Heart right ventricle (tissue), 16 donors: ENCODE data around the gene TMIGD2. TPM values are rescaled to one million over a fixed set of nuclear protein-coding genes. Genes with fewer than 3 reads are reported as not detected.
"Not testable (repeated sequence)": the region's sequence is repeated elsewhere in the genome, so short reads cannot be mapped to it uniquely, and the experiment has no call there.

ENCODE experiments used
- ATAC-seq, 8 donors: fragments of 200-7000 bp; cut with Tn5 transposase; one replicate each; pipeline ENCODE4 v1.9.1; 2020; ENCODE audit warnings: mild to moderate bottlenecking in 8 of 8, moderate library complexity in 8 of 8, moderate number of reproducible peaks in 1 of 8
- DNase-seq, 2 donors: peaks; one replicate each; pipeline ENCODE4 v3.0.0-alpha.2; 2020
- H3K27ac ChIP-seq, 10 donors: fragments of 200-600 bp; sonication (generic) in 2 of 10; one replicate each; pipeline versions ENCODE4 v1.5.0 to v1.8.0; 2020 to 2022; ENCODE audit warnings: mild to moderate bottlenecking in 3 of 10
- H3K27me3 ChIP-seq, 7 donors: fragments of 200-600 bp; one replicate each; pipeline ENCODE4 v1.8.0; 2021 to 2022; ENCODE audit warnings: mild to moderate bottlenecking in 2 of 7
- H3K36me3 ChIP-seq, 9 donors: fragments of 200-600 bp; sonication (generic) in 1 of 9; one replicate each; pipeline versions ENCODE4 v1.5.0 to v1.8.0; 2020 to 2022; ENCODE audit warnings: mild to moderate bottlenecking in 2 of 9
- H3K4me1 ChIP-seq, 9 donors: fragments of 200-600 bp; sonication (generic) in 1 of 9; one replicate each; pipeline versions ENCODE4 v1.5.0 to v1.8.0; 2020 to 2022; ENCODE audit warnings: mild to moderate bottlenecking in 4 of 9
- H3K4me3 ChIP-seq, 10 donors: fragments of 200-600 bp; sonication (generic) in 2 of 10; one replicate each; pipeline versions ENCODE4 v1.5.0 to v1.8.0; 2020 to 2022; ENCODE audit warnings: mild to moderate bottlenecking in 7 of 10, moderate library complexity in 2 of 10
- H3K9me3 ChIP-seq, 11 donors: fragments of 200-600 bp in 10 of 11; sonication (generic) in 2 of 11; one replicate each; pipeline versions ENCODE4 v1.5.0 to v1.8.0; 2013 to 2022; ENCODE audit warnings: mild to moderate bottlenecking in 2 of 11, control low read depth in 1 of 11, moderate library complexity in 1 of 11
- CTCF ChIP-seq, 9 donors: fragments of 200-600 bp; sonication (generic) in 2 of 9; IDR thresholded peaks; one replicate each; pipeline versions ENCODE4 v1.5.0 to v1.8.0; 2021 to 2022; ENCODE audit warnings: antibody characterized with exemption in 9 of 9, mild to moderate bottlenecking in 5 of 9, moderate library complexity in 1 of 9
- WGBS, 2 donors: extraction: QIAGEN DNeasy Blood & Tissue Kit; methylation state at CpG; one replicate each; pipeline ENCODE4 v1.1.7; 2013; ENCODE audit warnings: inconsistent platforms in 1 of 2; 5-methylcytosine and 5-hydroxymethylcytosine counted together
- intact Hi-C, 10 donors: fragments of 100-400 bp; cut with DNase I; formaldehyde crosslinking; loops; one replicate each; pipeline versions ENCODE4 v1.11.1 to v1.14.2; 2022
- long read RNA-seq, 3 donors: library from polyadenylated mRNA; unstranded; transcript quantifications; one replicate each; pipeline ENCODE4 v2.0.0, GENCODE V29; 2020 to 2021
- polyA plus RNA-seq, 2 donors: library from polyadenylated mRNA; stranded (reverse); fragments of 200-250 nt; gene quantifications; one replicate each; pipeline ENCODE4 v1.2.3, GENCODE V29; 2013
- total RNA-seq, 10 donors: library from RNA; stranded (reverse); fragmentation: NEBNext Ultra II Directional in 3 of 10; extraction: Animal tissue kit (Norgen Biotek cat#: 25700) in 3 of 10; gene quantifications; one replicate each; pipeline versions ENCODE4 v1.2.1 to v1.2.4, GENCODE V29; 2021 to 2023
- donor health status: Arrhythmogenic right ventricular cardiomyopathy.
- donor health status: ischemic (EF 13 %, LVEDD 7.1; RV severe dilation, severe dysfunction).
- donor health status: healthy with polysubstance abuse.
- donor health status: DM: no; HTN: yes; CAD: no.
- donor health status: DM: no; HTN: no; CAD: no.
- donor health status: ischemic (EF 25% LVEDD 6.9; RV normal size, moderate dysfunction).
- donor health status: ischemic (EF 25% LVEDD 5.7; RV mildly dilated, moderate dysfunction).
- donor health status: healthy.
- donor health status: DM: yes; HTN: yes; CAD: no.
- donor health status: Ischemic cardiomyopathy.
- donor health status: ischemic (EF 35%, LVEDD 5.7; RV mildly dilated, moderate dysfunction).
- donor health status: nonischemic (EF 11% LVEDD 7.7; RV severe dilation, severe dysfunction).
- donor health status: DM: yes; HTN: yes; CAD: no.
- donor health status: PGD.
- donor health status: ischemic (EF 29% LVEDD 5.4; RV normal size, mild dysfunction).
- donor health status: nonischemic (EF 23%, LVEDD 6.1; RV moderate dilation, normal function).

TMIGD2 gene, protein sequence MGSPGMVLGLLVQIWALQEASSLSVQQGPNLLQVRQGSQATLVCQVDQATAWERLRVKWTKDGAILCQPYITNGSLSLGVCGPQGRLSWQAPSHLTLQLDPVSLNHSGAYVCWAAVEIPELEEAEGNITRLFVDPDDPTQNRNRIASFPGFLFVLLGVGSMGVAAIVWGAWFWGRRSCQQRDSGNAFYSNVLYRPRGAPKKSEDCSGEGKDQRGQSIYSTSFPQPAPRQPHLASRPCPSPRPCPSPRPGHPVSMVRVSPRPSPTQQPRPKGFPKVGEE
- total RNA-seq (under 1 TPM in 1 of 10 donors, not detected in 9; 0.35 TPM), polyA plus RNA-seq (under 1 TPM in 1 of 2 donors, not detected in 1; 0.07 TPM)
- long read RNA-seq, donor 1: 0 reads
- long read RNA-seq, donor 2: 0 reads
- long read RNA-seq, donor 3: 0 reads

DNA sequence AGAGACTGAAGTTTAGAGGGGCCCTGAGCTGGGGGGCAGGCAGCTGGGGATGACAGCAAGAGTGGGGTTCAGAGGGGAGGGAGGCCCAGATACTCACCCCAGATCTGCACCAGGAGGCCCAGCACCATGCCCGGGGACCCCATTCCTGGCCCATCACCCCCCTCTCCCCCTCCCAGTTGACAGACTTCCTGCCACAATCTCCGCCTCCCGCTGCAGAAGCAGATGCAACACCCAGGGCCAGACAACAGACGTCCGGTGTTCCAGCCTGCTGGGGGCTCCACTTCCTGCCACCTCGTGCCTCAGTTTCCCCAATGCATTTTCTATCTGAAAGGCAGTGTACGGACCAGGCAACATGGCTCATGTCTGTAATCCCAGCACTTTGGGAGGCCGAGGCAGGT, at the start of gene TMIGD2:
Gene TMIGD2 (minus strand): TSS at position 147 of the 398 bp plus-strand sequence. CDS start 4 bp downstream, at position 143.
- Histone ChIP-seq H3K4me1 (peaks cover 0 to 6% (median 0%) of the 10 kb centered on the region in 9 donors), H3K27ac (no peak within 1 kb of the TSS), H3K36me3 (no peaks in the 10 kb centered on the region), H3K9me3 (no peaks in the 10 kb centered on the region), H3K27me3 (peaks cover 0 to 37% (median 23%) of the 10 kb centered on the region in 7 donors), H3K4me3 (no peak within 1 kb of the TSS)
- DNase-seq (no peak), ATAC-seq (no peak)
- WGBS, 2 donors: 50 to 64% methylated on average over 8 of the region's 8 CpGs
- TF ChIP-seq CTCF (IDR thresholded peaks at IDR 0.05): no peak
- intact Hi-C loops: no loop called here

DNA sequence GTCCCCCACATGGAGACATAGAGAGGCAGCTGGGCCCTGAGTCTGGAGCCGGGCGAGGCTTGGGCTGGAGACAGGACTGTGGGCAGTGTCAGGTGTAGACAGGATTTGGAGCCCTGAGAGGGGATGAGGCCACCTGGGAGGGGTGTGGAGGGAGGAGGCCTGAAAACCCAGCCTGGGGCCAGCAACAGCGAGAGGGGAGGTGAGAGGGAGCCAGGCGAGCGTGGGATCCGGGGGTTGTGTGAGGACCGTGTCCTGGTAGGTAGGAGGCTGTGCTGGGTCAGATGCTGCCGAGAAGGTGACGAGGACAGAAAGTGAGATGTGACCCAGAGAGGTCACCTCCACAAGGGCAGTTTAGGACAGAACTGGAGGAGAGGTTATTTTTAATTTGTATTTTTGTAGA, 48.5 kb upstream of the TMIGD2 start:
- Histone ChIP-seq H3K36me3 (peaks cover 0 to 60% (median 3%) of the 10 kb centered on the region in 9 donors), H3K27ac (no peak overlapping the region), H3K9me3 (no peaks in the 10 kb centered on the region), H3K27me3 (no peaks in the 10 kb centered on the region), H3K4me1 (peaks cover 0 to 8% (median 0%) of the 10 kb centered on the region in 9 donors), H3K4me3 (no peak overlapping the region)
- intact Hi-C loops: loop anchor here in 8 of 10 donors (5.0 to 10.0 kb wide), 3 partner anchors 76 to 88 kb away; partner anchors contain the start of gene SHD (in 1 of the 8)
- 93 to 94% methylated on average over 9 of the region's 9 CpGs for WGBS, 2 donors
- no peak for TF ChIP-seq CTCF (IDR thresholded peaks at IDR 0.05)
- DNase-seq (no peak), ATAC-seq (peak in 1 of 8 donors; percentile 11)

DNA sequence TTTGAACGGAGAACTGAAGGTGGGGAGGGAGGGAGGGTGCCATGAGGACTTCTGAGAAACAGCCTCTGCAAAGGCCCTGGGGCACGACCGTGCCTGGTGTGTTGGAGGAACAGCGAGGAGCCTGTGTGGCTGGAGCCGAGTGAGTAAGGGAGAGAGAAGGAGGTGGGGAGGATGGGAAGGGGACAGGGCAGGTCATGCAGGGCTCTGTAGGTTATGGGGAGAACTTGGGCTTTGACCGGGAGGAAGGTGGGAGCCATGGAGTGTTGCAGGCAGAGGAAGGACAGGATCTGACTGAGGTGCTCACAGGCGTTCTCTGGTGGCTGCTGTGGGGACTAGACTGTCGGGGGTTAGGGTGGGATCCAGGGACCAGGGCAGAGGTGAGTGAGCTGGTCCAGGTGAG, 47.9 kb upstream of the TMIGD2 start:
- H3K36me3 ChIP-seq: peaks cover 0 to 59% (median 4%) of the 10 kb centered on the region in 9 donors
- H3K4me3 ChIP-seq: no peak overlapping the region
- no peak overlapping the region for H3K27ac ChIP-seq
- H3K4me1 ChIP-seq: peaks cover 0 to 8% (median 0%) of the 10 kb centered on the region in 9 donors
- intact Hi-C loops: loop anchor here in 8 of 10 donors (5.0 to 10.0 kb wide), 3 partner anchors 75 to 88 kb away; partner anchors contain the start of gene SHD (in 1 of the 8)
- WGBS, 2 donors: 92 to 93% methylated on average over 8 of the region's 8 CpGs
- H3K9me3 ChIP-seq: no peaks in the 10 kb centered on the region
- DNase-seq (no peak), ATAC-seq (no peak)
- no peaks in the 10 kb centered on the region for H3K27me3 ChIP-seq
- TF ChIP-seq CTCF (IDR thresholded peaks at IDR 0.05): no peak

GRCh38 chr19:4349225-4349624, 47.0 kb upstream of the TMIGD2 start:
- WGBS, 2 donors: 90 to 95% methylated on average over 16 of the region's 16 CpGs

More at GRCh38 chr19:4349225-4349624, 47.0 kb upstream of the TMIGD2 start:
- not testable (repeated sequence) for H3K4me3 ChIP-seq, H3K27ac ChIP-seq, DNase-seq, H3K27me3 ChIP-seq, H3K9me3 ChIP-seq, ATAC-seq
- Histone ChIP-seq H3K4me1 (peaks cover 0 to 11% (median 3%) of the 10 kb centered on the region in 9 donors), H3K36me3 (peaks cover 0 to 50% (median 4%) of the 10 kb centered on the region in 9 donors)
- intact Hi-C loops: loop anchor here in 1 of 10 donors (5.0 kb wide), 1 partner anchor 77 kb away; no protein-coding TSS in a partner anchor
